ENCODE measurements around the gene CERT1.
A peak's percentile ranks its signal among the peaks of the same experiment; 100 is the strongest.
"Not testable (repeated sequence)": the region's sequence is repeated elsewhere in the genome, so short reads cannot be mapped to it uniquely, and the experiment has no call there.

Gene CERT1

GRCh38 chr5:75511435-75512382, at the start of gene CERT1, which contains the start of gene POLK:
Gene CERT1, minus strand, starts transcription at chr5:75511629. Its CDS starts 422 bp downstream, at chr5:75511207.
Gene POLK, plus strand, starts transcription at chr5:75511891.
- peak; percentile 92 to 94 for DNase-seq

- DNase-seq: not testable (repeated sequence)
These were observed 49.2 kb upstream of the CERT1 start for GRCh38 chr5:75560655-75561054.

GRCh38 chr5:75558981-75559632, 47.7 kb upstream of the CERT1 start:
- DNase-seq: no peak

GRCh38 chr5:75558221-75558620, 46.8 kb upstream of the CERT1 start:
- no peak for DNase-seq

GRCh38 chr5:75553358-75553757, 41.9 kb upstream of the CERT1 start:
- no peak for DNase-seq

- DNase-seq: no peak
These were observed 41.3 kb upstream of the CERT1 start for GRCh38 chr5:75552764-75553163.

GRCh38 chr5:75551471-75551870, 40.0 kb upstream of the CERT1 start:
- no peak for DNase-seq

GRCh38 chr5:75550597-75550996, 39.2 kb upstream of the CERT1 start:
- DNase-seq: no peak

GRCh38 chr5:75547812-75548211, 36.4 kb upstream of the CERT1 start:
- no peak for DNase-seq

GRCh38 chr5:75546830-75547229, 35.4 kb upstream of the CERT1 start:
- no peak for DNase-seq

GRCh38 chr5:75545131-75545530, 33.7 kb upstream of the CERT1 start:
- no peak for DNase-seq

- no peak for DNase-seq
These were observed 26.8 kb upstream of the CERT1 start for GRCh38 chr5:75538211-75538610.

GRCh38 chr5:75536694-75537360, 25.4 kb upstream of the CERT1 start:
- no peak for DNase-seq

- no peak for DNase-seq
These were observed 24.7 kb upstream of the CERT1 start for GRCh38 chr5:75536147-75536546.

- DNase-seq: no peak
These were observed 23.3 kb upstream of the CERT1 start for GRCh38 chr5:75534734-75535133.

- not testable (repeated sequence) for DNase-seq
These were observed 22.3 kb upstream of the CERT1 start for GRCh38 chr5:75533716-75534115.

- no peak for DNase-seq
These were observed 20.8 kb upstream of the CERT1 start for GRCh38 chr5:75532190-75532589.

- DNase-seq: no peak
These were observed 17.8 kb upstream of the CERT1 start for GRCh38 chr5:75529185-75529584.

GRCh38 chr5:75526070-75526469, 14.6 kb upstream of the CERT1 start:
- no peak for DNase-seq

- no peak for DNase-seq
These were observed 13.9 kb upstream of the CERT1 start for GRCh38 chr5:75525344-75525743.

- no peak for DNase-seq
These were observed 13.2 kb upstream of the CERT1 start for GRCh38 chr5:75524591-75524990.

GRCh38 chr5:75524071-75524470, 12.6 kb upstream of the CERT1 start:
- DNase-seq: no peak

GRCh38 chr5:75523275-75523674, 11.8 kb upstream of the CERT1 start:
- DNase-seq: no peak

- DNase-seq: no peak
These were observed 11.1 kb upstream of the CERT1 start for GRCh38 chr5:75522542-75522941.

Measured in activated CD4-positive, alpha-beta T cell treated with anti-CD3 and anti-CD28 coated beads for 4 hours (primary cell).